CD4-positive, alpha-beta memory T cell (primary cell): ENCODE measurements around the gene FRA10AC1. TPM values are rescaled to one million over a fixed set of nuclear protein-coding genes. Genes with fewer than 3 reads are reported as not detected.
A peak's percentile ranks its signal among the peaks of the same experiment; 100 is the strongest.
"Not testable (repeated sequence)": the region's sequence is repeated elsewhere in the genome, so short reads cannot be mapped to it uniquely, and the experiment has no call there.

Experiments used
- CTCF ChIA-PET: fragments of 350-600 bp; sonication (Branson Sonifier 250); formaldehyde crosslinking; loops from one replicate; lab custom pipeline; 2021; ENCODE audit warnings: inconsistent platforms; ENCODE audit not compliant: partially characterized antibody; lab: Charles Lee
- POLR2A ChIA-PET: fragments of 350-600 bp; sonication (Branson Sonifier 250); formaldehyde crosslinking; loops from one replicate; lab custom pipeline; 2021; ENCODE audit not compliant: partially characterized antibody; lab: Charles Lee
- DNase-seq, 5 donors: peaks; one replicate each; pipeline versions ENCODE4 v3.0.0 to v3.0.0-alpha.2; 2020 to 2022; ENCODE audit warnings: mixed read lengths in 1 of 5
- H3K27ac ChIP-seq: one replicate; pipeline ENCODE4 v1.7.0; 2013; ENCODE audit warnings: low read depth, low read length
- H3K27me3 ChIP-seq: 2 replicates; pipeline ENCODE4 v1.7.0; 2013; ENCODE audit warnings: mild to moderate bottlenecking, low read length, moderate library complexity; ENCODE audit not compliant: insufficient read depth
- H3K36me3 ChIP-seq: 2 replicates; pipeline ENCODE4 v1.7.0; 2013; ENCODE audit warnings: mild to moderate bottlenecking, low read length, moderate library complexity; ENCODE audit not compliant: insufficient read depth
- H3K4me1 ChIP-seq: 2 replicates; pipeline ENCODE4 v1.7.0; 2013; ENCODE audit warnings: mild to moderate bottlenecking, low read length, moderate library complexity; ENCODE audit not compliant: insufficient read depth
- H3K4me3 ChIP-seq, 2 donors: one replicate each; pipeline ENCODE4 v1.7.0; 2013; ENCODE audit warnings: low read length in 2 of 2, mild to moderate bottlenecking in 1 of 2
- H3K9me3 ChIP-seq, 2 donors: one replicate each; pipeline ENCODE4 v1.7.0; 2013; ENCODE audit warnings: low read length in 2 of 2, control low read depth in 1 of 2; ENCODE audit not compliant: control insufficient read depth in 1 of 2
- H3K27ac Mint-ChIP-seq, 7 donors: one replicate each; pipeline ENCODE4 v1.8.0; 2020 to 2021; ENCODE audit warnings: mixed read lengths in 7 of 7, mild to moderate bottlenecking in 6 of 7, inconsistent platforms in 3 of 7, moderate library complexity in 3 of 7
- H3K27me3 Mint-ChIP-seq, 2 donors: one replicate each; pipeline ENCODE4 v1.8.0; 2020 to 2021; ENCODE audit warnings: mixed read lengths in 2 of 2
- H3K36me3 Mint-ChIP-seq, 2 donors: one replicate each; pipeline ENCODE4 v1.8.0; 2020 to 2021; ENCODE audit warnings: mixed read lengths in 2 of 2, inconsistent platforms in 1 of 2, mild to moderate bottlenecking in 1 of 2
- H3K4me1 Mint-ChIP-seq, 4 donors: one replicate each; pipeline ENCODE4 v1.8.0; 2020 to 2021; ENCODE audit warnings: mixed read lengths in 4 of 4, mild to moderate bottlenecking in 1 of 4
- H3K4me3 Mint-ChIP-seq, 8 donors: one replicate each; pipeline ENCODE4 v1.8.0; 2020 to 2021; ENCODE audit warnings: mixed read lengths in 8 of 8, mild to moderate bottlenecking in 7 of 8, moderate library complexity in 6 of 8, inconsistent platforms in 3 of 8
- H3K9me3 Mint-ChIP-seq, 8 donors: one replicate each; pipeline ENCODE4 v1.8.0; 2020 to 2021; ENCODE audit warnings: mixed read lengths in 8 of 8, mild to moderate bottlenecking in 5 of 8, inconsistent platforms in 3 of 8, moderate library complexity in 1 of 8
- intact Hi-C: fragments of 100-400 bp; cut with micrococcal nuclease; formaldehyde crosslinking; loops from one replicate; pipeline ENCODE4 v1.15.1; 2023
- polyA plus RNA-seq, 2 donors: library from polyadenylated mRNA; unstranded; fragments of 300-500 nt; fragmentation: Illumina TruSeq; gene quantifications; one replicate each; pipeline ENCODE4 v1.2.3, GENCODE V29; 2021
- total RNA-seq, 2 experiments: library from RNA; stranded (reverse); gene quantifications; one replicate each; pipeline ENCODE4 v1.2.3, GENCODE V29; 2021

FRA10AC1 gene
- total and polyA plus RNA-seq, 4 experiments from 2014 or later, result 7.1 to 32.5 (median 15.1) TPM

- DNase-seq, result no peak
- Mint-ChIP-seq H3K4me3 (peak overlapping the region; percentile 36 to 81 (median 73)), H3K27me3 (no peaks in the 10 kb centered on the region), H3K36me3 (peaks cover 3 to 8% of the 10 kb centered on the region in 2 donors), H3K4me1 (peaks cover 4 to 21% (median 15%) of the 10 kb centered on the region in 4 donors), H3K9me3 (no peaks in the 10 kb centered on the region), H3K27ac (peak overlapping the region in 5 of 7 donors; percentile 48 to 85 (median 70))
- H3K27me3 ChIP-seq, result no peaks in the 10 kb centered on the region
- H3K4me1 ChIP-seq, result peaks cover 28% of the 10 kb centered on the region
- ChIA-PET POLR2A (no interaction called here), CTCF (no interaction called here)
- H3K27ac ChIP-seq, result no peak overlapping the region
- no peaks in the 10 kb centered on the region for H3K9me3 ChIP-seq
- H3K36me3 ChIP-seq, result peaks cover 2% of the 10 kb centered on the region
- no peak overlapping the region for H3K4me3 ChIP-seq
- intact Hi-C loops, result loop anchor here (2.0 to 10.0 kb wide), 7 partner anchors 188 to 1991 kb away; partner anchors contain the start of genes BTAF1, CEP55, EXOC6 and KIF11
These were observed 1.4 kb upstream of the FRA10AC1 start for GRCh38 chr10:93703841-93704240.

- H3K36me3 Mint-ChIP-seq, result peaks cover 4 to 12% of the 10 kb centered on the region in 2 donors
- no peak overlapping the region for H3K27ac Mint-ChIP-seq
- intact Hi-C loops, result loop anchor here (2.0 to 10.0 kb wide), 7 partner anchors 189 to 1992 kb away; partner anchors contain the start of genes BTAF1, CEP55, EXOC6 and KIF11
- Histone ChIP-seq H3K4me1 (peaks cover 28% of the 10 kb centered on the region), H3K9me3 (no peaks in the 10 kb centered on the region), H3K36me3 (peaks cover 6% of the 10 kb centered on the region), H3K27ac (peak overlapping the region; percentile 63), H3K27me3 (no peaks in the 10 kb centered on the region), H3K4me3 (peak overlapping the region; percentile 68 to 100)
- H3K4me1 Mint-ChIP-seq, result peaks cover 4 to 23% (median 16%) of the 10 kb centered on the region in 4 donors
- no peak for DNase-seq
- ChIA-PET POLR2A (interaction anchor here (0.9 to 1.9 kb wide), 10 partner anchors 9 to 1779 kb away, joined by 3 to 8 read pairs (median 4); partner anchors contain the start of genes BTAF1, EXOC6, NOC3L and SLC35G1), CTCF (interaction anchor here (1.0 to 2.5 kb wide), 5 partner anchors 20 to 214 kb away, joined by 3 to 8 read pairs (median 4); no protein-coding TSS in a partner anchor)
- no peaks in the 10 kb centered on the region for H3K9me3 Mint-ChIP-seq
- no peaks in the 10 kb centered on the region for H3K27me3 Mint-ChIP-seq
- no peak overlapping the region for H3K4me3 Mint-ChIP-seq
These were observed 674 bp upstream of the FRA10AC1 start for GRCh38 chr10:93703066-93703465.

- no peaks in the 10 kb centered on the region for H3K9me3 ChIP-seq
- DNase-seq, result peak in 1 of 5 donors; percentile 50
- no peaks in the 10 kb centered on the region for H3K27me3 ChIP-seq
- peaks cover 28% of the 10 kb centered on the region for H3K4me1 ChIP-seq
- no peak overlapping the region for H3K27ac Mint-ChIP-seq
- peak overlapping the region; percentile 78 to 100 for H3K4me3 ChIP-seq
- peak overlapping the region; percentile 63 for H3K27ac ChIP-seq
- intact Hi-C loops, result loop anchor here (1.0 to 10.0 kb wide), 8 partner anchors 114 to 1993 kb away; partner anchors contain the start of genes BTAF1, CEP55, EXOC6 and KIF11
- peaks cover 12 to 29% (median 18%) of the 10 kb centered on the region in 4 donors for H3K4me1 Mint-ChIP-seq
- no peak overlapping the region for H3K4me3 Mint-ChIP-seq
- CTCF ChIA-PET, result interaction anchor here (1.1 to 2.5 kb wide), 4 partner anchors 12 to 215 kb away, joined by 3 to 8 read pairs (median 4); no protein-coding TSS in a partner anchor
- no peaks in the 10 kb centered on the region for H3K27me3 Mint-ChIP-seq
- POLR2A ChIA-PET, result interaction anchor here (0.7 to 1.9 kb wide), 9 partner anchors 8 to 1778 kb away, joined by 3 to 8 read pairs (median 4); partner anchors contain the start of genes BTAF1, EXOC6 and SLC35G1
- H3K36me3 Mint-ChIP-seq, result peaks cover 11 to 20% of the 10 kb centered on the region in 2 donors
- no peaks in the 10 kb centered on the region for H3K9me3 Mint-ChIP-seq
- peaks cover 6% of the 10 kb centered on the region for H3K36me3 ChIP-seq
These were observed 554 bp downstream of the FRA10AC1 start for GRCh38 chr10:93701866-93702209.

- ChIA-PET POLR2A (no interaction called here), CTCF (interaction anchor here (1.3 to 2.3 kb wide), 3 partner anchors 9 to 19 kb away, joined by 3 to 9 read pairs (median 4); no protein-coding TSS in a partner anchor)
- peaks cover 29 to 50% of the 10 kb centered on the region in 2 donors for H3K36me3 Mint-ChIP-seq
- Histone ChIP-seq H3K4me3 (no peak overlapping the region), H3K27ac (no peak overlapping the region), H3K36me3 (peaks cover 12% of the 10 kb centered on the region), H3K9me3 (no peaks in the 10 kb centered on the region), H3K4me1 (peaks cover 24% of the 10 kb centered on the region), H3K27me3 (no peaks in the 10 kb centered on the region)
- no peak for DNase-seq
- intact Hi-C loops, result loop anchor here (10.0 kb wide), 1 partner anchor 228 kb away; no protein-coding TSS in a partner anchor
- no peaks in the 10 kb centered on the region for H3K9me3 Mint-ChIP-seq
- no peaks in the 10 kb centered on the region for H3K27me3 Mint-ChIP-seq
- H3K27ac Mint-ChIP-seq, result peak overlapping the region in 1 of 7 donors; percentile 3
- H3K4me1 Mint-ChIP-seq, result peaks cover 22 to 32% (median 23%) of the 10 kb centered on the region in 4 donors
- H3K4me3 Mint-ChIP-seq, result no peak overlapping the region
These were observed 5.2 kb downstream of the FRA10AC1 start for GRCh38 chr10:93697207-93697606.

GRCh38 chr10:93696582-93696981, 5.8 kb downstream of the FRA10AC1 start:
- H3K9me3 ChIP-seq, H3K27ac Mint-ChIP-seq, DNase-seq, H3K4me3 ChIP-seq, H3K27me3 ChIP-seq, H3K9me3 Mint-ChIP-seq, H3K27me3 Mint-ChIP-seq, POLR2A ChIA-PET, H3K4me3 Mint-ChIP-seq, H3K27ac ChIP-seq: not testable (repeated sequence)
- Mint-ChIP-seq H3K4me1 (peaks cover 22 to 32% (median 23%) of the 10 kb centered on the region in 4 donors), H3K36me3 (peaks cover 33 to 53% of the 10 kb centered on the region in 2 donors)
- peaks cover 18% of the 10 kb centered on the region for H3K36me3 ChIP-seq
- intact Hi-C loops, result loop anchor here (10.0 kb wide), 1 partner anchor 228 kb away; no protein-coding TSS in a partner anchor
- CTCF ChIA-PET, result interaction anchor here (1.3 to 2.3 kb wide), 3 partner anchors 8 to 19 kb away, joined by 3 to 9 read pairs (median 4); no protein-coding TSS in a partner anchor
- H3K4me1 ChIP-seq, result peaks cover 20% of the 10 kb centered on the region

GRCh38 chr10:93695740-93696139, 6.7 kb downstream of the FRA10AC1 start:
- CTCF ChIA-PET, result interaction anchor here (1.0 kb wide), 1 partner anchor 10 kb away, joined by 3 read pairs; no protein-coding TSS in a partner anchor

GRCh38 chr10:93687737-93688136, 14.7 kb downstream of the FRA10AC1 start:
- DNase-seq, result no peak
- no peaks in the 10 kb centered on the region for H3K4me1 ChIP-seq
- intact Hi-C loops, result no loop called here
- peaks cover 22% of the 10 kb centered on the region for H3K36me3 ChIP-seq
- no peaks in the 10 kb centered on the region for H3K27me3 Mint-ChIP-seq
- no peak overlapping the region for H3K27ac ChIP-seq
- H3K36me3 Mint-ChIP-seq, result peaks cover 30 to 37% of the 10 kb centered on the region in 2 donors
- peak overlapping the region in 1 of 7 donors; percentile 24 for H3K27ac Mint-ChIP-seq
- H3K9me3 Mint-ChIP-seq, result no peaks in the 10 kb centered on the region
- peaks cover 0 to 5% (median under 1%) of the 10 kb centered on the region in 4 donors for H3K4me1 Mint-ChIP-seq
- no peak overlapping the region for H3K4me3 Mint-ChIP-seq
- no peaks in the 10 kb centered on the region for H3K27me3 ChIP-seq
- no peaks in the 10 kb centered on the region for H3K9me3 ChIP-seq
- CTCF ChIA-PET, result interaction anchor here (1.4 kb wide), 1 partner anchor 10 kb away, joined by 3 read pairs; no protein-coding TSS in a partner anchor
- POLR2A ChIA-PET, result interaction anchor here (0.8 kb wide), 1 partner anchor 15 kb away, joined by 4 read pairs; the partner anchor contains the start of gene FRA10AC1
- no peak overlapping the region for H3K4me3 ChIP-seq

More at GRCh38 chr10:93695740-93696139, 6.7 kb downstream of the FRA10AC1 start:
- H3K4me1 Mint-ChIP-seq, result peaks cover 20 to 32% (median 22%) of the 10 kb centered on the region in 4 donors
- H3K36me3 ChIP-seq, result peaks cover 21% of the 10 kb centered on the region
- POLR2A ChIA-PET, result interaction anchor here (0.7 kb wide), 1 partner anchor 130 kb away, joined by 4 read pairs; no protein-coding TSS in a partner anchor
- H3K9me3 ChIP-seq, result no peaks in the 10 kb centered on the region
- H3K27me3 Mint-ChIP-seq, result no peaks in the 10 kb centered on the region
- H3K4me3 ChIP-seq, result no peak overlapping the region
- peaks cover 12% of the 10 kb centered on the region for H3K4me1 ChIP-seq
- peak overlapping the region in 2 of 7 donors; percentile 17 to 25 for H3K27ac Mint-ChIP-seq
- intact Hi-C loops, result loop anchor here (10.0 kb wide), 1 partner anchor 229 kb away; no protein-coding TSS in a partner anchor
- no peaks in the 10 kb centered on the region for H3K27me3 ChIP-seq
- no peak for DNase-seq
- H3K27ac ChIP-seq, result no peak overlapping the region
- H3K36me3 Mint-ChIP-seq, result peaks cover 33 to 57% of the 10 kb centered on the region in 2 donors
- no peak overlapping the region for H3K4me3 Mint-ChIP-seq
- H3K9me3 Mint-ChIP-seq, result no peaks in the 10 kb centered on the region
